Omental fat pad (tissue), 4 donors: ENCODE results near the gene TMEM245. TPM values are rescaled to one million over a fixed set of nuclear protein-coding genes. Genes with fewer than 3 reads are reported as not detected.

Source experiments
- ATAC-seq: fragments of 150-250 bp; one replicate; pipeline ENCODE4 v1.9.1; 2016; ENCODE audit warnings: mild to moderate bottlenecking, moderate library complexity; ENCODE audit not compliant: low FRiP score
- DNase-seq: peaks from one replicate; pipeline ENCODE4 v3.0.0-alpha.2; 2019; ENCODE audit warnings: low spot score
- CTCF ChIP-seq, 3 donors: fragments of 450-650 bp; IDR thresholded peaks; one replicate each; pipeline ENCODE4 v1.5.1; 2016 to 2017; ENCODE audit warnings: antibody characterized with exemption in 3 of 3, mild to moderate bottlenecking in 3 of 3, moderate library complexity in 2 of 3
- total RNA-seq, 4 donors: library from RNA; depleted of rRNA; stranded (reverse); fragments of >200 nt; gene quantifications; one replicate each; pipeline ENCODE4 v1.1.0, GENCODE V29; 2016

The TMEM245 gene
- total RNA-seq, 4 donors from 2014 or later: 64.8 to 91.5 (median 76.5) TPM

DNA sequence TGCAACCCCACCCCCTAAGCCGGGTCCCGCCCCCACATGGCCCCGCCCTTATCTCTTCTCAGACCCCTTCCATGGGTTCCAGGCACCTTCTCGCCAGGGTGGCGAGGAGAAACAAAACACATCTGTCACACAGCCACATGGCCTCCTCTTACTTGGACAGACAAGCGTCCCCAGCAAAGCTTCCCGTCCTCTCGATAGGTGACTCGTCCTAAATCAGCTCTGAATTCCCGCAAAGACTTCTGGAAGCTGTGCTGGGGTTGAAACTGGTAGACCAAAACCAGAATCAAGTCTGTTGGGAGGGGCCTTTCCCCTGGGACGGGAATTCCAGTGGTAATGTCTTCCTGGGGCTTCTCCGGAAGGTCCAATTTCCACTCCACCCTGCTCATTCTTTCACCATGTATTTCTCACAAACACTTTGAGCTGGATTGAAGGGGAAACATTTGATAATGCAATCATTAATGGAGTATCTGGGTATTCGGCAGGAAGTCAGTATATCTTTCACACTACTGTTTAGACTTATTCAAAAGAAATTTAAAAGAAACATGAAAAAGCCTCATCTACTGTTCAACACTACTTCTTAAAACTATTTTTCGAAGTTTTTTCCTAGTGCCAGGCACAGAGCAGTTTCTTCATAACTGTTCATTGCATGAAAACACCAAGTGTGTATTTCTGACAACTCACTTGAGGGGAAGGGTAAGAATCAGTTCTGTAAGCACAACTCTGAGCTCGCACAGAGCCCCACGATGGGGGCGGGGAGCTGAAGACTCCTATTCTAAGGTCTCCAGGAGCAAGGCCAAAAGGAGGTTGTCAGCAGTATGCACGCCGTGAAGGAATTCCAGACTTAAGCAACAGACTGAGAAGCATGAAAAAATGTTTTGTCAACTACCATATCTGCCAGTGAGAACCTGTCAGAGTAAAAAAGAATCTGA is 105.8 kb downstream of the TMEM245 start:
- ATAC-seq: peak; percentile 41
- no peak for DNase-seq
- TF ChIP-seq CTCF (IDR thresholded peaks at IDR 0.05): no peak

- ATAC-seq (peak; percentile 81), DNase-seq (peak; percentile 89)
- TF ChIP-seq CTCF (IDR thresholded peaks at IDR 0.05): no peak
These were observed 106.7 kb downstream of the TMEM245 start, which contains the start of gene CTNNAL1 for GRCh38 chr9:109012876-109013678. Gene CTNNAL1, minus strand, starts transcription at chr9:109013499. Its CDS starts 57 bp downstream, at chr9:109013442.

- DNase-seq (peak; percentile 64), ATAC-seq (peak; percentile 67)
- TF ChIP-seq CTCF (IDR thresholded peaks at IDR 0.05): no peak
These were observed 107.5 kb downstream of the TMEM245 start for GRCh38 chr9:109012009-109012875.

- DNase-seq (no peak), ATAC-seq (peak; percentile 30)
- TF ChIP-seq CTCF (IDR thresholded peaks at IDR 0.05): no peak
These were observed 108.5 kb downstream of the TMEM245 start for GRCh38 chr9:109011231-109011671.

GRCh38 chr9:109010746-109011145 is 109.0 kb downstream of the TMEM245 start:
- ATAC-seq (peak; percentile 19), DNase-seq (no peak)
- TF ChIP-seq CTCF (IDR thresholded peaks at IDR 0.05): no peak

DNA sequence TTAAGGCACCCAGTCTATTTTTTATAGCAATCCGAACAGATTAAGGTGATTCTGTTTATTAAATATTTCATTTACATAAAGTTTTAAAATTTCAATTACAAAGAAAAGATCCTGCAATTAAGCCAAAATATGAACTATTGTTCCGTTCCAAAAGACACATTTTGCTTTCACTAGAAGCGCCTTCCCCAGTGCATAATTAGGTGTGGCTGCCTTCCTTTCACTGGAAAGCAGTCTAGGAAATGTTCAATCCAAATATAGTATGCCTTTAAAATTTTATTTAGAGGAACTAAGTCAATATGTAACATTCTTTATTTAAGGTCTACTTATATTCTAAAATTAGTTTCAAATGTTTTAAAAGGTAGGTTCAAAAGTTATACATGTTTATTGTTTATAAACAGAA is 114.1 kb downstream of the TMEM245 start:
- no peak for ATAC-seq
- TF ChIP-seq CTCF (IDR thresholded peaks at IDR 0.05): no peak
- no peak for DNase-seq
